ENCODE results near the gene STARD10.

- no peak for TF ChIP-seq CTCF (IDR thresholded peaks at IDR 0.05; ENCODE audit: low read depth, low read length)
- no peak for TF ChIP-seq EZH2phosphoT487 (IDR thresholded peaks at IDR 0.05; ENCODE audit: low read depth)
These were observed 52.4 kb downstream of the STARD10 start for GRCh38 chr11:72741429-72741833.
